Panc1 (cell line): Measurements from ENCODE around the gene PRKAR2B.

ENCODE experiments used
- POLR2AphosphoS5 ChIP-seq: IDR thresholded peaks from 2 replicates; pipeline ENCODE4 v1.6.1; 2012; ENCODE audit warnings: mild to moderate bottlenecking, low read depth, low read length, moderate library complexity
- SIN3A ChIP-seq: IDR thresholded peaks from 2 replicates; pipeline ENCODE4 v1.6.1; 2012; ENCODE audit warnings: low read depth, mild to moderate bottlenecking, low read length, moderate library complexity, borderline replicate concordance; ENCODE audit not compliant: insufficient read depth
- TF ChIP-seq, protein P1 (sequence below): fragments of 450-650 bp; IDR thresholded peaks from 2 replicates; pipeline ENCODE4 v1.5.1; 2017; ENCODE audit warnings: mild to moderate bottlenecking

- TF ChIP-seq, protein P1, sequence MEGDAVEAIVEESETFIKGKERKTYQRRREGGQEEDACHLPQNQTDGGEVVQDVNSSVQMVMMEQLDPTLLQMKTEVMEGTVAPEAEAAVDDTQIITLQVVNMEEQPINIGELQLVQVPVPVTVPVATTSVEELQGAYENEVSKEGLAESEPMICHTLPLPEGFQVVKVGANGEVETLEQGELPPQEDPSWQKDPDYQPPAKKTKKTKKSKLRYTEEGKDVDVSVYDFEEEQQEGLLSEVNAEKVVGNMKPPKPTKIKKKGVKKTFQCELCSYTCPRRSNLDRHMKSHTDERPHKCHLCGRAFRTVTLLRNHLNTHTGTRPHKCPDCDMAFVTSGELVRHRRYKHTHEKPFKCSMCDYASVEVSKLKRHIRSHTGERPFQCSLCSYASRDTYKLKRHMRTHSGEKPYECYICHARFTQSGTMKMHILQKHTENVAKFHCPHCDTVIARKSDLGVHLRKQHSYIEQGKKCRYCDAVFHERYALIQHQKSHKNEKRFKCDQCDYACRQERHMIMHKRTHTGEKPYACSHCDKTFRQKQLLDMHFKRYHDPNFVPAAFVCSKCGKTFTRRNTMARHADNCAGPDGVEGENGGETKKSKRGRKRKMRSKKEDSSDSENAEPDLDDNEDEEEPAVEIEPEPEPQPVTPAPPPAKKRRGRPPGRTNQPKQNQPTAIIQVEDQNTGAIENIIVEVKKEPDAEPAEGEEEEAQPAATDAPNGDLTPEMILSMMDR, result no peak
- TF ChIP-seq POLR2AphosphoS5 (no peak), SIN3A (no peak)
These were observed 165.9 kb downstream of the PRKAR2B start for GRCh38 chr7:107210400-107210799.
